Measurements from ENCODE around the gene NUP35. TPM values are rescaled to one million over a fixed set of nuclear protein-coding genes. Genes with fewer than 3 reads are reported as not detected.

Gene NUP35
- total RNA-seq, 2 donors from 2014 or later = 7.7 to 11.0 TPM

DNA sequence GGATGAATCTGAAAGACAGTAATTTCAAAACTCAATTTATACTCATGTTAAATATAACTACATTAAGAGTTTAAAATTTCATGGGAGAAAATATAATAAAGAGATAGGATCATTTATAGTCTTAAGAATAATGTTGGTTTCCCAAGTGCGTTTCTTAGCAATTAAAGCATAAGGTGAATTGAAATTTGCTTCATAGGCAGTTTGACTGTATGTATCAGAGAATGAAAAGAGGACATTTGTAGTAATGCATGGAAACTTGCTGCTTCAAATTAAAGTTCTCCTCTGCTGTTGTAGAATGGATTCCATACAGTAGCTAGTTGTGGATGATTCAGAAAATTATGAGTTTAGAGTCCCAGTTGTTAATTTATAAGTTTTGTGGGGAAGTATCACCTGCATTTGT lies 68.1 kb downstream of the NUP35 start:
- ATAC-seq (no peak), DNase-seq (no peak)
- intact Hi-C loops (cut with DNase I, micrococcal nuclease) = no loop called here

GRCh38 chr2:183193904-183194303 lies 69.7 kb downstream of the NUP35 start:
- DNase-seq (no peak), ATAC-seq (no peak)
- intact Hi-C loops (cut with DNase I, micrococcal nuclease) = no loop called here

GRCh38 chr2:183195397-183195796 lies 71.2 kb downstream of the NUP35 start:
- DNase-seq (no peak), ATAC-seq (no peak)
- intact Hi-C loops (cut with DNase I, micrococcal nuclease) = no loop called here

DNA sequence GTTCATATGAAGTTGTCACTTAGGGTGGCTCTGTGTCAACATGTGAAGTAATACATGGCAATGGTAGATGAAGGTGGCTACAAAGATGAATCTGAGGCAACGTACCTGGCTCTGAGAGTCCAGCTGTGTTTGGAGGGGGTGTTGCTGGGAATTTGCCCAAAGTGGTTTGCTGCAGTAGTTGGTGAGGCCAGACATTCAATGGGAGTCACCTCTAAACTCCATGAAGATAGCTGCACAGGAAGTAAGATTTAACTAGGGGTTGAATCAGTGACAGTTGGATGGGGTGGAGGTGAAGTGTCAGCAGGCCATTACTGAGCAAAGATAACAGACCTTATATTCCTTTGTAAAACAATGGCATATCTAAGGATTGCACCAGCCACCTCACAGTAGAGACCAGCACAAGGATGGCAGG lies 71.8 kb downstream of the NUP35 start:
- DNase-seq (no peak), ATAC-seq (no peak)
- intact Hi-C loops (cut with DNase I, micrococcal nuclease) = no loop called here

- ATAC-seq = no peak
- no peak for DNase-seq
- intact Hi-C loops (cut with DNase I, micrococcal nuclease) = no loop called here
Measured at GRCh38 chr2:183204397-183204796, 80.2 kb downstream of the NUP35 start.

DNA sequence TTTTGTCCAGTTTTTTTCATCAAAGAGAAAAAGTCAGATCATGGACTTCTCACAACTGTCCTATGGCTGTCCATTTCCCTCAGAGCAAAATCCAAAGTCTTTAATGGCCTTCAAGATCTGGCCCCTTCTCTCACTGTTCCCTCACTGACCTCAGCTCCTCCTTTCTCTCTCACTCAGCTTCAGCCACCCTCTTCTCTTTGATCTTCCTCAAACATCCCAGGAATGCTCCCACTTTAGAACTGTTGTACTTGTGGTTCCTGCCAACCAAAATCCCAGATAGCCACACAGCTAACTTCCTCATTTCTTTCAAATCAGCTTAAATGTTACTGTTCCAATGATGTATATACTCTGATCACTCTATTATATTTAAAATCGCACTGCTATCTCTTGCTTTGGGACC lies 82.9 kb downstream of the NUP35 start:
- ATAC-seq (no peak), DNase-seq (no peak)
- intact Hi-C loops (cut with DNase I, micrococcal nuclease) = no loop called here

DNA sequence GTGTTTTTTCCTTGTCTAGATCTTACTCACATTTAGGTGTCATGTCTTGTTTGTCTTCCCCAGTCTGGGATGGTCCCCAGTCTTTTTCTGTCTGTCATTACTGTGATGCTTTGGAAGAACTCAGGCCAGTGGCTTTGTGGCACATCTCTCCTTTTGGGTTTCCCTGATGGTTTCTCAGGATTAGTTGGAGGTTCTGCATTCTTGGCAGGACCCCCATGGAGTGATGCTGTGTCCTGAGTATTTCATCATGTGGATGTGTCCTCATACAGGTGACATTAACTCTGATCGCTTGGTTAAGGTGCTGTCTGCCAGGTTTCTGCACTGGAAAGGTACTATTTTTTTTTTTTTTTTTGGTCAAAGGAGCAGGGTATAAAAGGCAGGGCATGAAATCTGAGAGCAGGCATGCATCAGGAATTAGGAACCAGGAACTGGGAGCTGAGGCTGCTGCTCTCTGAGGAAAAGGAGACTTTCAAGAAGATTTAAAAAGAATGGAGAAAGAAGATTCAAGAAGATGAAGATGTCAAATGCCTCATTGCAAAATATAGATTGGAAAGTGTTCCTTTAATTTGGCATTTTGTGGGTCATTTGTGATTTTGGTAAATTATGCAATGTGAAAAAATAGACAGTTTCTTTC lies 85.3 kb downstream of the NUP35 start:
- intact Hi-C loops (cut with DNase I, micrococcal nuclease) = no loop called here
- DNase-seq (no peak), ATAC-seq (no peak)

Other genes starting within 250 kb of the NUP35 start
- 100 to 1,000 TPM; 108 to 119 TPM for gene NCKAP1, start 86.0 kb upstream of the NUP35 start, total RNA-seq
- gene DUSP19, start 45.7 kb upstream of the NUP35 start, total RNA-seq = 1 to 10 TPM; 1.0 to 2.4 TPM

Measured in left colon (tissue), 2 donors.